ENCODE data around the gene FYB1. TPM values are rescaled to one million over a fixed set of nuclear protein-coding genes. Genes with fewer than 3 reads are reported as not detected.
"Not testable (repeated sequence)": the region's sequence is repeated elsewhere in the genome, so short reads cannot be mapped to it uniquely, and the experiment has no call there.

Gene FYB1
- total RNA-seq, 1 experiment from 2014 or later, result not detected

DNA sequence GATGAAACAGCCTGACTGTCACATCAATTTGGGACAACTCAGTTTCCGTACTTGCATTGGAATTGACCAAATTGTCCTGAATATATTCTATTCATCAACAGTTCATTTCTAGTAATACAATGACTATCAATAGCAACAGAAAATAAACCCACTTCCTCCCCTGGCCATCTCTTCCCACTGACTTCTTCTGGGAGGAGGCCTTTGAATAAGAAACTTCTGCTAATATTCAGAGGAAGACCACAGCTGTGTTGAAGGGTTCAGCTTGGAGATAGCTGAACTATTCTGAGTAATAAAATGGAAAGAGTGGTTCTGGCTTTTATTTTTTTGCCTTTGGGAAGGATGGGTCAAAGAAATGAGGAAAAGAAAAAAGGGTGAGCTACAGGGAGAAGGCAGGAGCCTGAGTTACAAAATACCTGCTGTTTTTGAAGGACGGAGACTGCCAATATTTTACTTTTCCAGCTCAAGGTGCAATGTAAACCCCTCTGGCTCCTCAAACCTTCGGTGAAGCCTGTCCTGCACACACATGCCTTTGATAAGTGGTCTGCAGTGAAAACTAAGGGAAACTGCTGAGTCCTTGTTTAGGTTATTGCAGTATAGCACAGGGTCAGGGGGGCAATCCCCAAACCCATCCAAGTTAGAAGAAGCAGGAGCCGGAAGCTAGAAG is 29.9 kb downstream of the FYB1 start:
- no peak for DNase-seq (ENCODE audit: low read depth)

DNA sequence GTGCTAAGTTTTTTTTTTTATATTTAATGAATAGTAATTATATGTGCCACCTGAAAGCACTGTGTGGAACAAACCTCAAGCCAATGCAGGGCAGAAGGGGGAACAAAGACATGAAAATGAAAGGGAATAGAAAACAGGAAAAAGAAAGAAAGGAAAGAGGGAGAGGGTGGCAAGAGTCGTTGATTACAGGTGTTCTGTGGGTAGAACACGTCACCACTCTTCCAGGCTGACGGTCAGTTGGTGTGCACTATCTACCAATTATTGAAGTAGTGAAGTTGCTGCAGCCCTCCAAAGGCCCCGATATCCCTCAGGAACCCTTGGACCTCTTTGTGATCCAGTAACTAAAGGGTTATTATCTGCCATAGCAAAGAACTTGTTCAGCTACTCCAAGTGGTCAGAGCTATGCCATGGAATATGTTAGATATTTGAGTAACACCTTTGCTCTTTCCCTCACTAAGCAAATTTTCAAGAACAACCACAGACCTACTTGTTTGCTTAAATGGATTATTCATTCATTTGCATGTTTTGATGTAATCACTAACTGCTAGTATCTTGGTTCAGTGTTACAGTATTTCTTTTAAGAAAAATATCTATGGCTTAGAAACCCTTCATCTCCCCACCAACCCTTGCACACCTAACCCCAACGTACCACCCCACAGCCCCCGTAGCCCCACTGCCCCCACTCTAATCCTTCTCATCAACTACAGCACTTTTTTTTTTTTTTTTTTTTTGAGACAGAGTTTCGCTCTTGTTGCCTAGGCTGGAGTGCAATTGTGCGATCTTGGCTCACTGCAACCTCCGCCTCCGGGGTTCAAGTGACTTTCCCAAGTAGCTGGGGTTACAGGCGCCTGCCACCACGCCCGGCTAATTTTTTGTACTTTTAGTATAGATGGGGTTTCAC is 31.3 kb downstream of the FYB1 start:
- no peak for DNase-seq (ENCODE audit: low read depth)

DNA sequence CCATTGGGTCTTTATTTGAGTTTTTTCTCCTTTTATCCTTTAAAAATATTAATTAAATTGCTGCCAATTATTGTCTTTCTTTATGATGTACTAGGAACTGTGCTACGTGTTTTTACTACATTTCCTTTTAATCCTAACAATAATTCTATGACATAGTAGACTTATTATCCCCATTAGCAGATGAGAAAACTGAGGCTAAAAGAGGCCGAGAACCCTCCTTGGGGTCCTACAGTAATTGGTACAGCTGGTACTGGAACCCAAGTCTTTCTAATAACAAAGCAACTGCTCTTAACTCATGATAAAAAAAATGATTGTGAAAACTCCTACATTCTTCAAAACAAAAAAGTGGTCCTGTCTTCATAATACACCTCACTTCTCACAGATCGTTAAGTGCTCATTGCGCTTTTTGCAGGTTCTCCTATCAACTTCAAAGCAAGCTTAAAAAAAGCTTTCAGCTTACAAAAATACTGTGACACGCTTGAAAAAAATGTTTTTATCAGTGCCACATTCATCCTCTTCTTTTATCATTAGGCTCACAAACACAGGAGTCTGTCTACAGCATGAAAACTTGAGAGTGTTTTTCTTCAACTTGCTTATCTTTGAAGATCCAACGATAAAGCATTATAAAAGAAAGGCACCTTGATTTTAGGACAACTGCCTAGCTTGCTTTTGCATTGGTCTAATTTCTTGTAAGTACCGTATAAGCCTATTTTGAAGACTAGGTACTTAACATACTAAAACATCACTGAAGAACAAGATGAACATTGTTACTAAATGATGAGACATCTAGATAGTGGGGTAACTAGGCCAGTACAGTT is 32.4 kb downstream of the FYB1 start:
- no peak for DNase-seq (ENCODE audit: low read depth)

DNA sequence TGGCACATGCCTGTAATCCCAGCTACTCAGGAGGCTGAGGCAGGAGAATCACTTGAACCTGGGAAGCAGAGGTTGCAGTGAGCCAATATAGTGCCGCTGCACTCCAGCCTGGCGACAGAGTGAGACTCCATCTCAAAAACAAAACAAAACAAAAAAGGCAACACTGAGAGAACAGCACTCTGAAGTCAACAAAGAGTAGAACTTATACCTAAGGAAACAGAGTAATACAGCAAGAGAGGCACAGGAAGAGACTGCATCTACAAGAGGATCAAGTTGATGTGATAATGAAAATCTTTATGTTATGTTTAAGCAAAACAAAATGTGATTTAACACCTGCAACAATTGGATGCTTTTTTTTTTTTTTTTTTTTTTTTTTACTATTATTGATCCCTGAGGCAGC is 33.1 kb downstream of the FYB1 start:
- no peak for DNase-seq (ENCODE audit: low read depth)

DNA sequence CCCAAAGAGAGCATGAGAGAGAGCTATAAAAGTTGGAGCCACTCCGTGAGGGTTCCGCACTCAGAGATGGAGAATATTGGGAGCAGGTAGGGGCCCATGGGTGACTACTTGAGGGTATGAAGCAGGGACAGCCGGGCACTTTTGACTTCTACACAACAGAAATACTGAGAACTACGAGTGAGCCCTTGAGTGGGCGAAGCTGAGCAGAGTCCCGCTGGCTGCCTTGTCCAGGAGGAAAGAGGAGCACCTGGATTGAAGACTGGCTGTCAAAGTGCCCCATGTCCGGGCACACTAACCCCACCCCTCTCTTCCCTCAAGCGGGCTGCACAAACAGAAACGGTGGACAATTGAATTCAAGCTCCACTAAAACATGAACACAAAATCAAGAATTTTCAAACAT is 33.6 kb downstream of the FYB1 start:
- no peak for DNase-seq (ENCODE audit: low read depth)

DNA sequence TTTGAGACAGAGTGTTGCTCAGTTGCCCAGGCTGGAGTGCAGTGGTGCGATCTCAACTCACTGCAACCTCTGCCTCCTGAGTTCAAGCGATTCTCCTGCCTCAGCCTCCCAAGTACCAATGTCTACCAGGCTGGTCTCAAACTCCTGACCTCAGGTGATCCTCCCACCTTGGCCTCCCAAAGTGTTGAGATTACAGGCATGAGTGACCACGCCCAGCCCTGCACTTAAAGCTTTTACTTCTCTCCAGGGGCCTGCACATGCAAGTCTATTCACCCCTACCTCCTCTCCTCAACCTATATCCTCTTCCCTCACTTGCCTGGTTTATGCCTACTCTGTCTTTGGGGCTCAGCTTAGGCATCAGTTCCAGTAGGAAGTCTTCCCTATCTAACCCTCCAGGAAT is 39.8 kb downstream of the FYB1 start:
- DNase-seq (ENCODE audit: low read depth), result not testable (repeated sequence)

DNA sequence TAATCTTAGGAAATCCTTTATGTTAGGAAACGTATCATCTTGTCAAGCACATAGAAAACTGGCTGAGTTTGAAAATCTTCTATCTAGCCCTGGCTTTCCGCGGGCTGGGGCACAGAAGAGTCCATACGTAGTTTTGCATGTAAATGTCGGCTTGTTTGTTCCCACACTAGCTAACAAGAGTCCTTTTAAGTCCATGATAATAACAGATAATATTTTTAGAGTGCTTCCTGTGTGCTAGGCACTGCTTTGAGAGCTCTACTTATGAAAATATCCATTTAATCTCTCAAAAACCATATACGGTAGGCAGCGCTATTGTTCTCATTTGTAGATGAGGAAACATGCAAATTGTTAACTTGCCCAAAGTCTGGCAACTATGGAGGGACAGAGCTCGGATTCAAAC is 40.5 kb downstream of the FYB1 start:
- no peak for DNase-seq (ENCODE audit: low read depth)

DNA sequence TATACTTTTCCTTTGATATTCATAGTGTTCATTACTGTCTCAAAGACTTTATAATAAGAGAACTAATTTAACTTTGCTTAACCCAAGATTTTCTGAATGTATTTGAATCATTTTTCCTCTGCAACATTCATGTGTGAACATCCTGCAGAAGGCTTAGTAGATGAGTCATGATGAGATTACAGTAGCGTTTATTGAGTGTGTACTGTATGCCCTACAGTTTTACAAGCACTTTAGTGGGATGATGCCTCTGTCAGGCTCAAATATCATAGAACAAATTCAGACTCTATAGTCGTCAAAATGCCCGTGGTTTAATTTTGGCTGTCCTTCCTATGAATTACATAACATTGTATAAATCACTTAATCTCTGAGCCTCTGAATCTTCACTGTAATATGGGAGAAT is 41.2 kb downstream of the FYB1 start:
- DNase-seq (ENCODE audit: low read depth), result peak; percentile 62

DNA sequence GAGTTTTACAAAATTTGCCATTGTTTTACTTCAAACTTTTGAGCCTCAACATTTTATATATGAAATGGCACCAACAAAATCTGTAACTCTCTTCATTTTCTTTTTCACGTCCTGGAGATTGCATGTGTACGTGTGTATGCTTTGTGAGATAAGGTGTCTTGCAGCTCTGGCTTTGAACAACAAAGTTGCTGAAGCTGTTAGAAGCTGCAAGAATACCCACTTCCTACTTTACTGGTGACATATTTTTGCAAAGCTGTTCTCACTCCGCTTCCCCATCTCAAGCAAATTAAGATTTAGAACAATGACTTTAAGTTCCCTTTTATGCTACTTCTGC is 41.8 kb downstream of the FYB1 start:
- DNase-seq (ENCODE audit: low read depth), result no peak

DNA sequence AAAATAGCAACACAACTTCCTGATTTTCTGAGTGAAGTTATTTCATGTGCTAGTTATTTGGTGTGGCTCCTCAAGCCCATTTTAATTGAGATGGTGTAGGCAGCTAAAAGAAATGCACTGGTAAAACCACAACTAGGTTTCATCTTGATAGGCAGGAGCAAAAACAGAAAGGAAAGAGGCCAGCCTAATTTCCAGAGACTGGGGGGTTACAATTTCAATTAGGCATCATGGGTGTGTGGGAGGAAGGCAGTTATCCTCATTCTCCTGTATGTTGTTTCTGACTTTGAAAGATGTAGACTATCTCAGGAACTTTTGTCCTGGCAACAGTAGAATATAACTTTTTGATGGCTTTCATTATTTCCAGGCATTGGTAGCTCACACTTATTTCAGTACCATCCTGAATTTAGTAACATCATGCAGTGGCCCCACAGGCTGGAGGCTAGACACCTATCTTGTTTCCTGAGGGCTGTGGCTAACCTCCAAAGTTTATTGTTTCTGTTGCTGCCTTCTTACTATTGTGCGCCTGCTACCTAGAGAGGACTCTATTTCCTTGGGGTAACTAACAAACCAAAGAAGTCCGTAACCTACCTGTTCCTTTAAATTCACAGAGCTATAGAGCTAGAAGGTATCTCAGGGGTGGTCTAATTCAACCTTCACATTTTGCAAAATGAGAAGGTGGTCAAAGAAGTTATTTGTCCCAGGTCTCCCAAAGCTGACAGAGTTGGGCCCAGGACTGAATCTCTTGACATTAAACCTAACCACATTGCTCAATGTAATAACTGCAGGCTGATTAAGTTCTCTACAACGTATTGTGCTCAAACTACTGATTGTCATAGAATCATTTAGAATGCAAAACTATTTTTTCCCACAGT is 42.4 kb downstream of the FYB1 start:
- no peak for DNase-seq (ENCODE audit: low read depth)

DNA sequence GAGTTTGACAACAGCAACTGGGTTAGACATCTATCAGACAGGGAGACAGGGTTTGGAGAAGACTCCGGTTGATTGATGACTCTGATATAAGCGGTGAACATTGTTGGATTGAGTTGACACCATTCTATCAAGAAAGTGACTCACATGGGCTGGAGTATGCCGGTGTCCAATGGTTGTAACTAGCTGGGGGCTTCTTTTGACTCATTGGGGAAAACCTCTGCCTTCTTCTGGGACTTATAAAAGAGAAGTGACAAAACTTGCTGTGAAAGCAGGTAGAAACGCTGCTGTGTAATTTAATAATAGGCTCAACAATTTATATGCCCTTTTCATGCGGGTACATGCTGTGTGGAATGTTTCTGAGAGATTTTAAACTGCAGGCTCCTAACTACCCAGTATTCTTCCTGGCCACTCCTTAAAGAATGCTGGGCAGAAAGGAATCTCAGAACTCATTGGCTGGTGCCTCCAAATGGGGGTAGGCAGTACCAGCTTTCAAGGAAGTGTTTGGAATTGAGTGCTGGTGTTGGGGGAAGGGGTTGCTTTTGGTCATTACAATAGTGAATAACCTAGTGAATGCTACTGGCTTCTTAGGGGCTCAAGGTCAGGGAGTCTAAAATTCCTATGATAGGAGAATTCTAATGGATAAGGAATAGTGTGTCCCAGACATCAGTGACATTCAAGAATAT is 43.9 kb downstream of the FYB1 start:
- DNase-seq (ENCODE audit: low read depth), result no peak

DNA sequence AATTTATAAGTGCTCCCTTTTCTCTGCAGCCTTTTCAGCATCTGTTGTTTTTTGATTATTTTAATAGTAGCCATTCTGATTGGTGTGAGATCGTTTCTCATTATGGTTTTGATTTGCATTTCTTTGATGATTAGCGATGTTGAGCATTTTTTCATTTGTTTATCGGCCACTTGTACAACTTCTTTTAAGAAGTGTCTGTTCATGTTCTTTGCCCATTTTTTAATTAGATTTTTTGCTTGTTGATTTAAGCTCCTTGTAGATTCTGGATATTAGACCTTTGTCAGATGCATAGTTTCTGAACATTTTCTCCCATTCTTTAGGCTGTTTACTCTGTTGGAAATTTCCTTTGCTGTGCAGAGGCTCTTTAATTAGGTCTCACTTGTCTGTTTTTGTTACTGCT is 46.3 kb downstream of the FYB1 start:
- DNase-seq (ENCODE audit: low read depth), result no peak

DNA sequence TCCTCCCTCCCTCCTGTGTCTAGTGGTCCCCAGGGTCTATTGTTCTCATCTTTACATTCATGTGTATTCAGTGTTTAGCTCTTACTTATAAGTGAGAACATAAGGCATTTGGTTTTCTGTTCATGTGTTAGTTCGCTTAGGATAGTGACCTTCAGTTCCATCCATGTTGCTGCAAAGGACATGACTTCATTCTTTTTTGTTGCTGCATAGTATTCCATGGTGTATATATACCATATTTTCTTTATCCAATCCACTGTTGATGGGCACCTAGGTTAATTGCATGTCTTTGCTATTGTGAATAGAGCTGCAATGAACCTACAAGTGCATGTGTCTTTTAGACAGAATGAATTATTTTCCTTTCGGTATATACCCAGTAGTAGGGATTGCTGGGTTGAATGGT is 46.8 kb downstream of the FYB1 start:
- DNase-seq (ENCODE audit: low read depth), result no peak

DNA sequence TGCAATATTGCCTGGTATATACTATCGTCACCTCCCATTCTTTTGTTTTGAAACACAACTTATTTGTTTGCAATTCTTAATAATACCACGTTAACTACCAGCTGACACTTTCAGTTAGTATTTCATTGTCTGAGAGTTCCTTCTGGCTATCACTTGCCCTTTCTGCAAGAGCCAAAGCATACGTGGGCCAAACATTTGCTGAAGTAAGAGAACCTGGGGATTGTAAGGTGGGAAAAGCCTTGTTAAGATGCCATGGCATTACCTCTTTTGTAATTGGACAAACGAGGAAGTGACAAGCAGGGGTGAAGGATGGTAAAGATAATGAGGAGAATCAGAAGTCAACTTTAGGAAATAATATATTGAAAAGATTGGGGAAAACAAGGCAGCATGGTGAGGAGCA is 47.7 kb downstream of the FYB1 start:
- DNase-seq (ENCODE audit: low read depth), result no peak

DNA sequence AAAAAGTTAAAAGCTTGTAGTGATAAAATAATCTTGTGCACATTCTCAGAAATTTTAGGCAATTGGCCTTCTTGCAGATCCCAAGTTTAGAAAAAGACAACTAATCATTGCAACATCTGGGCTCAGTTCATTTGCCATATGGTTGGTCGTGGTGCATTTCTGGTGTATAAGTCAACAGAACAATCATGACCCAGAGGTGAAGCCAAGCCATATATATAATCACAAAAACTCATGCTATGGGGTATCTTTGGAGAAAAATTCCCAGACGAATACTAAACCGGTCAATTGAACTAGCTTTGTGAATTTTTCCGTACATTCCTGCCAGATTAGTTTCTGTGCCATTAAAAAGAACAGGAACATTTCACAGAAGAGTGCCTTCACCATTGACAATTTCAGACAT is 50.3 kb downstream of the FYB1 start:
- no peak for DNase-seq (ENCODE audit: low read depth)

DNA sequence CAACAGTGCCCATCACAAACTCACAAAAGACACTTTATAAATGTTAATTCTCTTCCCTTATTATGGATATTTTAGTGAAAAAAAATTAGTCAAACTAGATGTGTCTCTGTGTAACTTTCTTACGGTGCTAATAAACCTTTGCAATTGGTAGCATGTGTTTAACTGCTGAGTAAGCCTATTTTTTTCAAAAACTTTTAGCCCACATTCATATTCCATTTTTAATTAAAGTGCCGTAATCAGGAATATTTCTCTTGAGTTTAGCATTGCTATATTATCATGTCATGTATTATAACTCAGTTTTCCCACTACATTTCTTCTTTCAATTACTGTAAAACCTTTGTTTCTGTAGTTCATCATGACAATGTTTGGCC is 51.4 kb downstream of the FYB1 start:
- no peak for DNase-seq (ENCODE audit: low read depth)

DNA sequence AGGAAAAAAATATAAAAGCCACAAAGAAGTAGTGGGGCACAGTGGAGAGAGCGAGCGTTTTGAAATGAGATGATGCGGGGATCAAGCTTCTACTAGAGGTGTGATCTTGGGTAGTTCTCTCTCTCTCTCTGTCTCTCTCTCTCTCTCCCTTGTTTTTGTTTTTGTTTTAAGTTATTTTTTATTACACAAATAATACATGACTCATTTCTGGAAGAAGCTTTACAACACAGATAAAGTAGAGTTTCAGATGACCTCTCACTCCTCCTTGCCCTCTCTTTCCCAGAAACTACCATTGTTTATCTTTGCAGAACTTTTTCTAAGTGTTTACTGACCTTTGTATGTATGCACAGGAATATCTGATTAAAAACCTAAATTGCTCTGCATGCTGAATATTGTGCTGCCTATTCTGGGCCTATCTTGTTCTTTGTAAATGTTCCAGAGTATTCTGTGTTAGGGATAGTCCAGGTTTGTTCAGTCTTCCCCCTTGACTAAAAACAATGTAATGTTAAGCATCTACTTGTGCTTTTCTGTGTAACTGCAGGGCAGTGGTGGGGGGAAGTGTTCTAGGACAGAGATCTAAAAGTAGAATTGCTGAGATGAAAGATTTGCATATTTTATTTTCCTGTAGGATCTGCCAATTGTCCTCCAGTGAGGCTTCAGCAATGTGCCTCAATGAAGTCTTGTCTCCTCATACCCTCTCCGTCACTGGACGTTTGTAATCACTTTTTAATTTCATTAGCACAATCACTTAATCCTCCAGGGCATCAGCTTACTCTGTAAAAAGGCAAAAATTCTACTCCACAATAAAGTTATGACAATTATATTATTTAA is 52.0 kb downstream of the FYB1 start:
- DNase-seq (ENCODE audit: low read depth), result no peak

DNA sequence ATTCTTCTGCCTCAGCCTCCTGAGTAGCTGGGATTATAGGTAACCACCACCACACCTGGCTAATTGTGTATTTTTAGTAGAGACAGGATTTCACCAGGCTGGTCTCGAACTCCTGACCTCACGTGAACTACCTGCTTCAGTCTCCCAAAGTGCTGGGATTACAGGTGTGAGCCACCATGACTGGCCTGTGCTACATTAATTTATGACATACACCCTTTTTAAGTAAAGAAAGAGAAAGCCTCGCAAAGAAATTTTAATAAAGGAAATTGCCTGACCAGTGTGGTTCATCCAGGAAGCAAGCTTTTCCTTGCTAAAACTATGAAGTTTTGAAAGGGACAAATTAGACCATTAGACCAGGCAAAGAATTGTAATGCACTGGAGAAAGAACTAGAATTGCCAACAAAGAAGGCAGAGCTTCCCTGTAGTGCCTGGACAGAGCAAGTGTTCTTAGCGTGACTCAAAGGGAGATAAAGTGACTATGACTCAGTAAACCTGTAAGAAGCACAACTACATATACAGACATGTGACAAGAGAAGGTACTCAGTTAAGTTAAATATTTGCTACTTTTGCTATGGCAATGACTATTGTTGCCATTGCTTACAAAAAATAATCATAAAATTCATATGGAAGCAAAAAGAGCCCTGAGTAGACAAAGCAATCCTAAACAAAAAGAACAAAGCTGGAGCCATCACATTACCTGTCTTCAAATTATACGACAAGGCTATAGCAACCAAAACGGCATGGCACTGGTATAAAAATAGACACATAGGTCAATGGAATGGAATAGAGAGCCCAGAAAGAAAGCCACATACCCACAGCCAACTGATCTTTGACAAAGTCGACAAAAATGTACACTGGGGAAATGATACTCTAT is 54.6 kb downstream of the FYB1 start:
- no peak for DNase-seq (ENCODE audit: low read depth)

DNA sequence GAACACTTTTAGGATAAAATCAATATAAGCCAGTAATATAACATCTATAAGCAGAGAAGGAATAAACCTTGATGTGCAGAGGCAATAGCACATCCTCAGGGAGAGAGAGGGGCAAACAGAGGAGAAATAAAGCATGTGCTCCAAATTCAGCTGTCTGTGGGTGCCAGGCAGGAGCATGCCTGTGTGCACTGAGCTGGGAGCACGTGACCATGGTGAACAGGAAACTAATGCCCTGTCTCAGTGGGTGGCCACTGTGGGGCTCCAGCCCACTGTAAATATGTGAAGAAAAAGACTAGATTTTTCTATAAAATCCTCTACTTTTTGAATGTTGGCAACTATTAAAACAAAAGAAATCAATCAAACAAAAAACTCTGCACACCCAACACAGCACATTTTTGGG is 55.3 kb downstream of the FYB1 start:
- no peak for DNase-seq (ENCODE audit: low read depth)

Data from HT1080 (cell line).